ENCODE measurements around the gene PRRC1.

Gene PRRC1

DNA sequence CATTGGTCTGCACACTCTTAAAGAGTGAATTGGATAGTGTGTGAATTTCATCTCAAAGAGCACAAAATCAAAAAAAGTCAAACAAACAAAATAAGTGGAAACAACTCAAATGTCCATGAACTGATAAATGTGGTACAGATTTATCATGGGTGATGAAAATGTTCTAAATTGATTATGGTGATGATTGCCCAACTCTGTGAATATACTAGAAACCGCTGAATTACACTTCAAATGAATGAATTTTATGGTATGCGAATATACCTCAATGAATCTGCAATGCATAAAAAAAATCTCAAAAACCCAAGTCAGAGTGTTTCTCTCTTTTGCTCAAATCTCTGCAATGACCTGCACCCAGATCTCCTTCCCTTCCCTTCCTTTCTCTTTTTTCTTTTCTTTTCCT lies 64.0 kb downstream of the PRRC1 start:
- TF ChIP-seq, protein P1, sequence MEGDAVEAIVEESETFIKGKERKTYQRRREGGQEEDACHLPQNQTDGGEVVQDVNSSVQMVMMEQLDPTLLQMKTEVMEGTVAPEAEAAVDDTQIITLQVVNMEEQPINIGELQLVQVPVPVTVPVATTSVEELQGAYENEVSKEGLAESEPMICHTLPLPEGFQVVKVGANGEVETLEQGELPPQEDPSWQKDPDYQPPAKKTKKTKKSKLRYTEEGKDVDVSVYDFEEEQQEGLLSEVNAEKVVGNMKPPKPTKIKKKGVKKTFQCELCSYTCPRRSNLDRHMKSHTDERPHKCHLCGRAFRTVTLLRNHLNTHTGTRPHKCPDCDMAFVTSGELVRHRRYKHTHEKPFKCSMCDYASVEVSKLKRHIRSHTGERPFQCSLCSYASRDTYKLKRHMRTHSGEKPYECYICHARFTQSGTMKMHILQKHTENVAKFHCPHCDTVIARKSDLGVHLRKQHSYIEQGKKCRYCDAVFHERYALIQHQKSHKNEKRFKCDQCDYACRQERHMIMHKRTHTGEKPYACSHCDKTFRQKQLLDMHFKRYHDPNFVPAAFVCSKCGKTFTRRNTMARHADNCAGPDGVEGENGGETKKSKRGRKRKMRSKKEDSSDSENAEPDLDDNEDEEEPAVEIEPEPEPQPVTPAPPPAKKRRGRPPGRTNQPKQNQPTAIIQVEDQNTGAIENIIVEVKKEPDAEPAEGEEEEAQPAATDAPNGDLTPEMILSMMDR (conservative IDR thresholded peaks at IDR 0.05; ENCODE audit: low read depth, low read length): no peak
- no peak for DNase-seq (ENCODE audit: low read depth)
- no peak overlapping the region for H3K4me3 ChIP-seq (ENCODE audit: low read length)

DNA sequence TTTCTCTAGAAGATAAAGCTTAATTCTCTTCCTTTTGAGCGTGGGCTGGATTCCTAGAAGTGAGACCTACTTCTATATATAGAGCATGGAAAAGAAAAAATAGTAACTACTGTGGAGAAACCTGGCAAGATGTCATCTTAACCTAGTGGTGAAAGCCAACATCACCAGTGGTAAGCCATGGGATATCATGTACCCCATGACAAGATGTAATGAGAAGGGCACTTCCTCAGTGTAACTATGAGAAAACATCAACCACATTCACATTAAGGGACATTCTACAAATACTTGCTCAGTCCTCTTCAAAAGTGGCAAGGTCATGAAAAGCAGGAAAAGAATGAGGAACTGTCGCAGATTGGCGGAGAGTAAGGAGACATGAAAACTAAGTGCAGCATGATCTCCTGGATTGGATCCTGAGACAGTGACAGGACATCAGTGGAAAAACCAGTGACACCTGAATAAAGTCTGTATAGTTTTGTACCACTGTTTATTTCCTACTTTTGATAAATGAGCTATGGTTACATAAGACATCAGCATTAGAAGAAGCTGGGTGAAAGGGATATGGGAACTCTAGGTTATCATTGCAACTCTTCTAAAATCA lies 65.4 kb downstream of the PRRC1 start:
- H3K4me3 ChIP-seq (ENCODE audit: low read length): no peak overlapping the region
- no peak for DNase-seq (ENCODE audit: low read depth)

DNA sequence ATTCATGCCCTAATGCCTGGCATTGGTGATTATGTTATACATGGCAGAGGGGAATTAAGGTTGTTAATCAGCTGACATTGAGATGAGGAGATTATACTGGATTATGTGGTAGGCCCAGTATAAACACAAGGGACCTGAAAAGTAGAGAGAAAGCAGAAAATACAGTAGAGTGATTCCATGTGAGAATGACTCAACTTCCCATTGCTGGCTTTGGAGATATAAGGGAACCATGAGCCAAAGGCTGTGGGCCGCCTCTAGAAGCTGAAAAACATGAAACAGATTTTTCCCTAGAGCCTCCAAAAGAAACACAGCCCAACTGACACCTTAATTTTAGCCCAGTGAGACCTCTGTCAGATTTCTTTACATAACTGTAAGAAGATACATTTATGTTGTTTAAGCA lies 66.4 kb downstream of the PRRC1 start:
- TF ChIP-seq, protein P1 (conservative IDR thresholded peaks at IDR 0.05; ENCODE audit: low read depth, low read length): no peak
- DNase-seq (ENCODE audit: low read depth): no peak
- no peak overlapping the region for H3K4me3 ChIP-seq (ENCODE audit: low read length)

More for the DNA sequence above, 65.4 kb downstream of the PRRC1 start:
- TF ChIP-seq, protein P1 (conservative IDR thresholded peaks at IDR 0.05; ENCODE audit: low read depth, low read length): no peak

DNA sequence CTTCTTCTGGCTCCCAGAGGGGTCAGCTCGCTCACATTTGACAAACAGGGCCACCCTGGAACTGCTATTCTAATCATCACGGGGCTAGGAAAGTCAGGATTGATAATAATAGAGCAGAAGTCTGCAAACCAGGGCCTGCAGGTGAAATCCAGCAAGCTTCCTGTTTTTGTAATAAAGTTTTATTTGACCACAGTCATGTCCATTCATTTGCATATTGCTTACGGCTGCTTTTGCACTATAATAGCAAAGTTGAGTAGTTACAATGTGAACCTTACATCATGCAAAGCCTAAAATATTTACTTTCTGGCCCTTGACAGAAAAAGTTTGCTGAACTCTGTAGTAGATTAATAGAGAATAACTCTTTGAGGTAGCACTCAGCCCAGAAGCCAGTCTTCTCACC lies 68.2 kb downstream of the PRRC1 start:
- H3K4me3 ChIP-seq (ENCODE audit: low read length): no peak overlapping the region
- DNase-seq (ENCODE audit: low read depth): no peak
- TF ChIP-seq, protein P1 (conservative IDR thresholded peaks at IDR 0.05; ENCODE audit: low read depth, low read length): no peak

DNA sequence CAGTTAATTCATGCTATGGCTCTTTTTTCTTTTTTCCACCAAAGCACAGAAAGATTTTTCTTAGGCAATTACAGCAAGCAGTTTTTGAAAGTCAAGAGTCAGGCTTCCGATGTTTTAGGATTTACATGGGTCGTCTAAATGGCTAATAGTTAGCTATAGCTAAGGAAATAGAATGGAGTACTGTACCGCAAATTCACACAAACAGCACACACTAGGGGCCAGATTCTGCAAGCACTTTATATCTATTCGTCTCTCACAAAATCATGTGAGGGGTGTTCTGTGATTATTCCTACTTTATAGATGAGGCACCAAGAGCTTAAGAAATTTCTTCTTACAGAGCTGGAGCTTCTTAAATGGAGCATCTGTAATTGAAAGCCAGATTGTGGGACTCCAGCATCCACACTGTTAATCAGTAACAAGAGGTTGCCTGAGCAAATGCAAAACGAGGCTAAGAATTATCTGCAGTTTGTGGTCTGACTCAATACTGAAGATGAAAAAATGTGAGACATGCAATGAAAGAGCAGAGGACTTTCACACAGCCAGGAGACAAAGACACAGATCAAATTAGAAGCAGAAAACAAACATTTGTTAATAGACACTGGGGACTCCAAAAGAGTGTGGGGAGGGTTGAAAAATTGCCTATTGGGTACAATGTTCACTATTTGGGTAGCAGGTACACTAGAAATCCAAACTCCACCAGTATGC lies 68.8 kb downstream of the PRRC1 start:
- TF ChIP-seq, protein P1 (conservative IDR thresholded peaks at IDR 0.05; ENCODE audit: low read depth, low read length): no peak
- H3K4me3 ChIP-seq (ENCODE audit: low read length): no peak overlapping the region
- DNase-seq (ENCODE audit: low read depth): no peak

DNA sequence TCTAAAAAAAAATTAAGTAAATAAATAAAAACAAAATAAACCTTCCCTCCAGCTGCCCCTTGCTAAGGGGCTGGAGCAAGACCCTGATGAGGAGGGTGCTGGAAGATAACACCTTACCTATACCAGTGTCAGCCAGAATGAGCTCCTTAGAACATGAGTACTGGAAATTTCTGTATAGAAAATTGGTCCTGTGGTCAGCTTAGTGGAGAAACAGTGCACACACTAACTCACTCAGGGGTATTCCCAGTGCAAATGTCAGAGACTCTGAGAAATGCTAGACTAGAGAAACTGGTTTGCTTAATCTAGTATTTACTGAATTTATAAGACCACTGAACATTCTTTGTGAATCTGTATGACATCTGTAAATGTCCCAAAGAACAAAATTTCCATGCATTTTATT lies 69.4 kb downstream of the PRRC1 start:
- DNase-seq (ENCODE audit: low read depth): no peak
- TF ChIP-seq, protein P1 (conservative IDR thresholded peaks at IDR 0.05; ENCODE audit: low read depth, low read length): no peak
- H3K4me3 ChIP-seq (ENCODE audit: low read length): no peak overlapping the region
